ENCODE data around the gene PRKN. TPM values are rescaled to one million over a fixed set of nuclear protein-coding genes. Genes with fewer than 3 reads are reported as not detected.
"Not testable (repeated sequence)": the region's sequence is repeated elsewhere in the genome, so short reads cannot be mapped to it uniquely, and the experiment has no call there.

PRKN gene
- total and polyA plus RNA-seq, 2 donors (not counting 1 experiment from before 2014, with no cell fraction given), result 0.43 to 4.6 TPM

DNA sequence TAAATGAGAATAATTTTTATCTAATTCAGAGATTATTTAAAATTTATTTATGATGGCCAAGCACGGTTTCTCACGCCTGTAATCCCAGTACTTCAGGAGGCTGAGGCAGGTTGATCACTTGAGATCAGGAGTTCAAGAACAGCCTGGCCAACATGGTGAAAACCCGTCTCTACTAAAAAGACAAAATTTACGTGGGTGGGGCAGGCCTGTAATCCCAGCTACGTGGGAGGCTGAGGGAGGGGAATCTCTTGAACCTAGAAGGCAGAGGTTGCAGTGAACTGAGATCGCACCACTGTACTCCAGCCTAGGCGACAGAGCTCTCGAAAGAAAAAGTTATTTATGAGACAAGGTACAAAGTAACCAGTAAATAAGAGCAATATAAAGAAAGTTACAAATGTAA lies 1394.2 kb downstream of the PRKN start:
- no peak for DNase-seq (ENCODE audit: low read depth in 2 of 2)
- H3K36me3 ChIP-seq (ENCODE audit: control insufficient read depth, insufficient read depth, low read length), result no peaks in the 10 kb centered on the region
- no peaks in the 10 kb centered on the region for H3K4me1 ChIP-seq (ENCODE audit: control insufficient read depth, extremely low read depth, insufficient read depth, low read length)
- H3K4me3 ChIP-seq (replicated peaks in 1 of 4; ENCODE audit: control extremely low read depth in 1 of 4, insufficient read depth in 1 of 4, low read depth in 3 of 4, low read length in 4 of 4), result no peak overlapping the region
- no peak overlapping the region for H2AFZ ChIP-seq (ENCODE audit: low read length)
- no peaks in the 10 kb centered on the region for H3K27me3 ChIP-seq (ENCODE audit: control insufficient read depth, insufficient read depth, low read length)
- no peaks in the 10 kb centered on the region for H3K9me3 ChIP-seq (ENCODE audit: control insufficient read depth, insufficient read depth, low read depth, low read length)
- no peak for TF ChIP-seq EZH2 (IDR thresholded peaks at IDR 0.05; ENCODE audit: low read length, missing control alignments)
- TF ChIP-seq, protein P1, sequence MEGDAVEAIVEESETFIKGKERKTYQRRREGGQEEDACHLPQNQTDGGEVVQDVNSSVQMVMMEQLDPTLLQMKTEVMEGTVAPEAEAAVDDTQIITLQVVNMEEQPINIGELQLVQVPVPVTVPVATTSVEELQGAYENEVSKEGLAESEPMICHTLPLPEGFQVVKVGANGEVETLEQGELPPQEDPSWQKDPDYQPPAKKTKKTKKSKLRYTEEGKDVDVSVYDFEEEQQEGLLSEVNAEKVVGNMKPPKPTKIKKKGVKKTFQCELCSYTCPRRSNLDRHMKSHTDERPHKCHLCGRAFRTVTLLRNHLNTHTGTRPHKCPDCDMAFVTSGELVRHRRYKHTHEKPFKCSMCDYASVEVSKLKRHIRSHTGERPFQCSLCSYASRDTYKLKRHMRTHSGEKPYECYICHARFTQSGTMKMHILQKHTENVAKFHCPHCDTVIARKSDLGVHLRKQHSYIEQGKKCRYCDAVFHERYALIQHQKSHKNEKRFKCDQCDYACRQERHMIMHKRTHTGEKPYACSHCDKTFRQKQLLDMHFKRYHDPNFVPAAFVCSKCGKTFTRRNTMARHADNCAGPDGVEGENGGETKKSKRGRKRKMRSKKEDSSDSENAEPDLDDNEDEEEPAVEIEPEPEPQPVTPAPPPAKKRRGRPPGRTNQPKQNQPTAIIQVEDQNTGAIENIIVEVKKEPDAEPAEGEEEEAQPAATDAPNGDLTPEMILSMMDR (conservative IDR thresholded peaks at IDR 0.05 in 1 of 2, IDR thresholded peaks at IDR 0.05 in 1 of 2; ENCODE audit: low read depth in 1 of 2, low read length in 2 of 2), result no peak
- H3K9ac ChIP-seq (ENCODE audit: insufficient read depth, low read length), result no peak overlapping the region
- no peak overlapping the region for H3K27ac ChIP-seq (ENCODE audit: insufficient read depth, low read length)
- H3K4me2 ChIP-seq (ENCODE audit: extremely low read depth, insufficient read depth, low read length), result no peak overlapping the region
- H4K20me1 ChIP-seq (ENCODE audit: control insufficient read depth, extremely low read depth, insufficient read depth, low read length), result no peaks in the 10 kb centered on the region
- no peaks in the 10 kb centered on the region for H3K79me2 ChIP-seq (ENCODE audit: control insufficient read depth, insufficient read depth, low read length)

DNA sequence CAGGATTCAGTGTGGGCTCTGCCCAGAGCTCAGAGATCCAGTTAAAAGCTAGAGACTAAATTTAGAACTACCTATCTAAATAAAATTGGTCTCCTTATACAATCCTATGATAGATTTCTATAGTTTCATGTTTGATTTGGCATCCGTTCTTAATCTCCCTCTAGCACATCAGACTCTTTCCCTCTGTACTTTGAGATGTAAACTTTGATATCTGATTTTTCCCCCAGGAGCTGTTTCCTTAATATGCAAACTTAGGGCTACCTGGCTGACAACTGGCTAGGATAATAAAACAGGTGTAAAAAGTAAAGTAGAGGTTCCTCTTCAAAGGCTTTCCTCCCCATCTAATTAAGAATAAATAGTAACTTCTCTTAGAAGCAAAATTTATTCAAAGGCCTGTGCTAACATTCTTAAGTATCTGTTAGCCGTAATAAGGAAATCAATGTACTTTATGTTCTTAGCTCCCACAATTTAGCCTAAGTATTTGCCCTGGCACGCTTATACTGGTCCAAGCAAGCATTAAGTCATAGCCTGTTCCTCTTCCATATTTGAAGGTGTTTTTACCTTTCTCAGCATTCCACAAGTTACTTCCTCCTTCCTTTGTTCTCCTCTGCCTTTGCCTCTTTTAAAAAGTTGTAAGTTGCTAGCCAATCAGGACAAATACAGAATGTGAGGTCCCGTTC lies 1396.0 kb downstream of the PRKN start:
- H3K79me2 ChIP-seq (ENCODE audit: control insufficient read depth, insufficient read depth, low read length); H3K27me3 ChIP-seq (ENCODE audit: control insufficient read depth, insufficient read depth, low read length); H2AFZ ChIP-seq (ENCODE audit: low read length); H3K4me2 ChIP-seq (ENCODE audit: extremely low read depth, insufficient read depth, low read length); H3K27ac ChIP-seq (ENCODE audit: insufficient read depth, low read length); DNase-seq (ENCODE audit: low read depth in 2 of 2); H3K9me3 ChIP-seq (ENCODE audit: control insufficient read depth, insufficient read depth, low read depth, low read length); H4K20me1 ChIP-seq (ENCODE audit: control insufficient read depth, extremely low read depth, insufficient read depth, low read length); H3K9ac ChIP-seq (ENCODE audit: insufficient read depth, low read length); H3K4me3 ChIP-seq (replicated peaks in 1 of 4; ENCODE audit: control extremely low read depth in 1 of 4, insufficient read depth in 1 of 4, low read depth in 3 of 4, low read length in 4 of 4); H3K36me3 ChIP-seq (ENCODE audit: control insufficient read depth, insufficient read depth, low read length); H3K4me1 ChIP-seq (ENCODE audit: control insufficient read depth, extremely low read depth, insufficient read depth, low read length): not testable (repeated sequence)

DNA sequence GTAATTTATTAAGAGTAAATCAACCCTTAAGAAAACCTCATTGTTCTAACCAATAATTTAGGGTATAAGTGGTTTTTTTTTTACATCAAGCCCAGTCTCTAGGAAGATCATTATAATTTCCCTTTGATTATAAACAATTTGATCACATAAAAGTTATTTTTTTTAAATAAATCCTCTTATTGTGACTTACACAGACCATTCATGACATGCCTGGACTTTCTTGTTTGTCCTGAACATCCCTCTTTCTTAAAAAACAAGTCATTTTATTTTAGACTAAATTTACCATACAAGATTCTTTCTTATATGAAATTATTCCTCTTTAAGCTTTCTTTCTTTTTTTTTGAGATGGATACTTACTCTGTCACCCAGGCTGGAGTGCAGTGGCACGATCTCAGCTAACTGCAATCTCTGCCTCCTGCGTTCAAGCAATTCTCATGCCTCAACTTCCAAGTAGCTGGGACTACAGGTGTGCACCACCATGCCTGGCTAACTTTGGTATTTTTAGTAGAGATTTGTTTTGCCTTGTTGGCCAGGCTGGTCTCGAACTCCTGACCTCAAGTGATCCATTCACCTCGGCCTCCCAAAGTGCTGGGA lies 1400.1 kb downstream of the PRKN start:
- Histone ChIP-seq H3K9me3 (ENCODE audit: control insufficient read depth, insufficient read depth, low read depth, low read length) (no peaks in the 10 kb centered on the region), H3K9ac (ENCODE audit: insufficient read depth, low read length) (no peak overlapping the region), H3K27me3 (ENCODE audit: control insufficient read depth, insufficient read depth, low read length) (no peaks in the 10 kb centered on the region), H2AFZ (ENCODE audit: low read length) (no peak overlapping the region), H4K20me1 (ENCODE audit: control insufficient read depth, extremely low read depth, insufficient read depth, low read length) (no peaks in the 10 kb centered on the region), H3K4me1 (ENCODE audit: control insufficient read depth, extremely low read depth, insufficient read depth, low read length) (no peaks in the 10 kb centered on the region), H3K79me2 (ENCODE audit: control insufficient read depth, insufficient read depth, low read length) (no peaks in the 10 kb centered on the region), H3K4me2 (ENCODE audit: extremely low read depth, insufficient read depth, low read length) (no peak overlapping the region), H3K36me3 (ENCODE audit: control insufficient read depth, insufficient read depth, low read length) (no peaks in the 10 kb centered on the region), H3K27ac (ENCODE audit: insufficient read depth, low read length) (no peak overlapping the region), H3K4me3 (replicated peaks in 1 of 4; ENCODE audit: control extremely low read depth in 1 of 4, insufficient read depth in 1 of 4, low read depth in 3 of 4, low read length in 4 of 4) (no peak overlapping the region)
- TF ChIP-seq EZH2 (IDR thresholded peaks at IDR 0.05; ENCODE audit: low read length, missing control alignments), result no peak
- TF ChIP-seq, protein P1 (conservative IDR thresholded peaks at IDR 0.05 in 1 of 2, IDR thresholded peaks at IDR 0.05 in 1 of 2; ENCODE audit: low read depth in 1 of 2, low read length in 2 of 2), result no peak
- DNase-seq (ENCODE audit: low read depth in 2 of 2), result no peak

All from fibroblast of lung (primary cell).